ENCODE data around the gene SLC39A11.
"Not testable (repeated sequence)": the region's sequence is repeated elsewhere in the genome, so short reads cannot be mapped to it uniquely, and the experiment has no call there.

Gene SLC39A11

GRCh38 chr17:72657467-72658317, 434.8 kb downstream of the SLC39A11 start:
- no peak for DNase-seq (ENCODE audit: low read depth in 2 of 2)

GRCh38 chr17:72656130-72656763, 436.2 kb downstream of the SLC39A11 start:
- no peak for DNase-seq (ENCODE audit: low read depth in 2 of 2)

- no peak for DNase-seq (ENCODE audit: low read depth in 2 of 2)
Observed at GRCh38 chr17:72654706-72655105, 437.8 kb downstream of the SLC39A11 start.

GRCh38 chr17:72651988-72652387, 440.5 kb downstream of the SLC39A11 start:
- DNase-seq (ENCODE audit: low read depth in 2 of 2): no peak

GRCh38 chr17:72648702-72649101, 443.8 kb downstream of the SLC39A11 start:
- no peak for DNase-seq (ENCODE audit: low read depth in 2 of 2)

GRCh38 chr17:72646176-72646575, 446.3 kb downstream of the SLC39A11 start:
- DNase-seq (ENCODE audit: low read depth in 2 of 2): no peak

GRCh38 chr17:72644492-72644891, 448.0 kb downstream of the SLC39A11 start:
- no peak for DNase-seq (ENCODE audit: low read depth in 2 of 2)

- DNase-seq (ENCODE audit: low read depth in 2 of 2): no peak
Observed at GRCh38 chr17:72643575-72644216, 448.8 kb downstream of the SLC39A11 start.

- no peak for DNase-seq (ENCODE audit: low read depth in 2 of 2)
Observed at GRCh38 chr17:72642720-72643119, 449.8 kb downstream of the SLC39A11 start.

GRCh38 chr17:72640415-72641165, 451.9 kb downstream of the SLC39A11 start:
- no peak for DNase-seq (ENCODE audit: low read depth in 2 of 2)

- DNase-seq (ENCODE audit: low read depth in 2 of 2): no peak
Observed at GRCh38 chr17:72639711-72640110, 452.8 kb downstream of the SLC39A11 start.

- DNase-seq (ENCODE audit: low read depth in 2 of 2): not testable (repeated sequence)
Observed at GRCh38 chr17:72638932-72639331, 453.6 kb downstream of the SLC39A11 start.

- DNase-seq (ENCODE audit: low read depth in 2 of 2): no peak
Observed at GRCh38 chr17:72635034-72635635, 457.4 kb downstream of the SLC39A11 start.

GRCh38 chr17:72634621-72635020, 457.9 kb downstream of the SLC39A11 start:
- no peak for DNase-seq (ENCODE audit: low read depth in 2 of 2)

- DNase-seq (ENCODE audit: low read depth in 2 of 2): no peak
Observed at GRCh38 chr17:72631949-72632684, 460.4 kb downstream of the SLC39A11 start.

- no peak for DNase-seq (ENCODE audit: low read depth in 2 of 2)
Observed at GRCh38 chr17:72631568-72631948, 460.9 kb downstream of the SLC39A11 start.

GRCh38 chr17:72624652-72625051, 467.8 kb downstream of the SLC39A11 start:
- no peak for DNase-seq (ENCODE audit: low read depth in 2 of 2)

- no peak for DNase-seq (ENCODE audit: low read depth in 2 of 2)
Observed at GRCh38 chr17:72624226-72624625, 468.3 kb downstream of the SLC39A11 start.

- DNase-seq (ENCODE audit: low read depth in 2 of 2): no peak
Observed at GRCh38 chr17:72622661-72623433, 469.6 kb downstream of the SLC39A11 start.
